Activated naive CD4-positive, alpha-beta T cell treated with anti-CD3 and anti-CD28 coated beads, Interleukin-2, amount 50 U/mL, for 72 hours (primary cell): Measurements from ENCODE around the gene NFS1. TPM values are rescaled to one million over a fixed set of nuclear protein-coding genes. Genes with fewer than 3 reads are reported as not detected.

Experiments
- ATAC-seq, 2 donors: fragments of 150-1000 bp; cut with Tn5 transposase; 2 replicates each; pipeline ENCODE4 v1.10.0; 2021; ENCODE audit warnings: mild to moderate bottlenecking in 2 of 2, moderate library complexity in 2 of 2
- DNase-seq, 2 donors: peaks; one replicate each; pipeline ENCODE4 v3.0.0; 2021 to 2022; ENCODE audit warnings: low spot score in 2 of 2
- H3K27ac Mint-ChIP-seq, 2 donors: one replicate each; pipeline ENCODE4 v1.8.0; 2022; ENCODE audit warnings: mild to moderate bottlenecking in 2 of 2, mixed read lengths in 2 of 2
- H3K36me3 Mint-ChIP-seq, 2 donors: one replicate each; pipeline ENCODE4 v1.8.0; 2022; ENCODE audit warnings: mixed read lengths in 2 of 2
- H3K9me3 Mint-ChIP-seq, 2 donors: one replicate each; pipeline ENCODE4 v1.8.0; 2022; ENCODE audit warnings: mixed read lengths in 2 of 2
- total RNA-seq, 2 donors: library from RNA; stranded (reverse); gene quantifications; one replicate each; pipeline ENCODE4 v1.2.3, GENCODE V29; 2022

Gene NFS1
- total RNA-seq, 2 donors from 2014 or later, result 48.5 to 50.1 TPM

- DNase-seq (no peak), ATAC-seq (no peak)
- Mint-ChIP-seq H3K27ac (peak overlapping the region in 1 of 2 donors; percentile 16), H3K36me3 (peaks cover 0 to 39% of the 10 kb centered on the region in 2 donors), H3K9me3 (no peaks in the 10 kb centered on the region)
Observed at GRCh38 chr20:35644806-35645205, 54.3 kb downstream of the NFS1 start.

GRCh38 chr20:35643045-35643444 lies 56.1 kb downstream of the NFS1 start:
- ATAC-seq (no peak), DNase-seq (no peak)
- H3K27ac Mint-ChIP-seq, result peak overlapping the region in 1 of 2 donors; percentile 7
- peaks cover 0 to 22% of the 10 kb centered on the region in 2 donors for H3K36me3 Mint-ChIP-seq
- no peaks in the 10 kb centered on the region for H3K9me3 Mint-ChIP-seq

- no peak for DNase-seq
- H3K36me3 Mint-ChIP-seq, result peaks cover 0 to 16% of the 10 kb centered on the region in 2 donors
- no peaks in the 10 kb centered on the region for H3K9me3 Mint-ChIP-seq
- no peak for ATAC-seq
- no peak overlapping the region for H3K27ac Mint-ChIP-seq
Observed at GRCh38 chr20:35641743-35642142, 57.4 kb downstream of the NFS1 start.

- Mint-ChIP-seq H3K9me3 (no peaks in the 10 kb centered on the region), H3K27ac (peak overlapping the region; percentile 25 to 39), H3K36me3 (peaks cover 0 to 16% of the 10 kb centered on the region in 2 donors)
- DNase-seq (no peak), ATAC-seq (no peak)
Observed at GRCh38 chr20:35640724-35641123, 58.4 kb downstream of the NFS1 start.

- H3K27ac Mint-ChIP-seq, result peak overlapping the region in 1 of 2 donors; percentile 46
- ATAC-seq, result no peak
- no peak for DNase-seq
- peaks cover 0 to 3% of the 10 kb centered on the region in 2 donors for H3K36me3 Mint-ChIP-seq
- no peaks in the 10 kb centered on the region for H3K9me3 Mint-ChIP-seq
Observed at GRCh38 chr20:35638751-35639150, 60.4 kb downstream of the NFS1 start.

GRCh38 chr20:35637276-35637675 lies 61.9 kb downstream of the NFS1 start:
- peak overlapping the region in 1 of 2 donors; percentile 73 for H3K27ac Mint-ChIP-seq
- DNase-seq (no peak), ATAC-seq (no peak)
- no peaks in the 10 kb centered on the region for H3K9me3 Mint-ChIP-seq
- no peaks in the 10 kb centered on the region for H3K36me3 Mint-ChIP-seq

GRCh38 chr20:35636095-35636494 lies 63.1 kb downstream of the NFS1 start:
- Mint-ChIP-seq H3K36me3 (no peaks in the 10 kb centered on the region), H3K27ac (peak overlapping the region; percentile 49 to 52), H3K9me3 (no peaks in the 10 kb centered on the region)
- ATAC-seq (no peak), DNase-seq (no peak)

- H3K27ac Mint-ChIP-seq, result peak overlapping the region; percentile 49 to 73
- ATAC-seq, result no peak
Observed at GRCh38 chr20:35635652-35636051, 63.5 kb downstream of the NFS1 start.

GRCh38 chr20:35632539-35633115 lies 66.5 kb downstream of the NFS1 start:
- peak overlapping the region; percentile 1 to 10 for H3K27ac Mint-ChIP-seq
- ATAC-seq (no peak), DNase-seq (no peak)
- peaks cover 1 to 5% of the 10 kb centered on the region in 2 donors for H3K36me3 Mint-ChIP-seq
- no peaks in the 10 kb centered on the region for H3K9me3 Mint-ChIP-seq

More at GRCh38 chr20:35635652-35636051, 63.5 kb downstream of the NFS1 start:
- Mint-ChIP-seq H3K36me3 (no peaks in the 10 kb centered on the region), H3K9me3 (no peaks in the 10 kb centered on the region)
- DNase-seq, result no peak

- Mint-ChIP-seq H3K36me3 (peaks cover 10 to 14% of the 10 kb centered on the region in 2 donors), H3K27ac (no peak overlapping the region)
- no peak for ATAC-seq
Observed at GRCh38 chr20:35630636-35631035, 68.5 kb downstream of the NFS1 start.

GRCh38 chr20:35629427-35630145 lies 69.6 kb downstream of the NFS1 start:
- Mint-ChIP-seq H3K36me3 (peaks cover 15 to 17% of the 10 kb centered on the region in 2 donors), H3K9me3 (no peaks in the 10 kb centered on the region), H3K27ac (peak overlapping the region in 1 of 2 donors; percentile 62)
- no peak for ATAC-seq
- DNase-seq, result no peak

More at GRCh38 chr20:35630636-35631035, 68.5 kb downstream of the NFS1 start:
- no peak for DNase-seq
- no peaks in the 10 kb centered on the region for H3K9me3 Mint-ChIP-seq

- H3K9me3 Mint-ChIP-seq, result no peaks in the 10 kb centered on the region
- no peak for ATAC-seq
- peak in 1 of 2 donors; percentile 16 for DNase-seq
- H3K36me3 Mint-ChIP-seq, result peaks cover 15 to 17% of the 10 kb centered on the region in 2 donors
- peak overlapping the region in 1 of 2 donors; percentile 63 for H3K27ac Mint-ChIP-seq
Observed at GRCh38 chr20:35627121-35627520, 72.0 kb downstream of the NFS1 start.

- peaks cover 15 to 17% of the 10 kb centered on the region in 2 donors for H3K36me3 Mint-ChIP-seq
- peak in 1 of 2 donors; percentile 26 for DNase-seq
- no peak for ATAC-seq
- H3K27ac Mint-ChIP-seq, result peak overlapping the region; percentile 39 to 63
- H3K9me3 Mint-ChIP-seq, result no peaks in the 10 kb centered on the region
Observed at GRCh38 chr20:35626386-35627001, 72.7 kb downstream of the NFS1 start.

GRCh38 chr20:35625584-35626385 lies 73.4 kb downstream of the NFS1 start:
- H3K27ac Mint-ChIP-seq, result peak overlapping the region; percentile 63 to 89
- peaks cover 15 to 17% of the 10 kb centered on the region in 2 donors for H3K36me3 Mint-ChIP-seq

GRCh38 chr20:35621560-35621946 lies 77.6 kb downstream of the NFS1 start:
- Mint-ChIP-seq H3K27ac (peak overlapping the region; percentile 14 to 56), H3K36me3 (peaks cover 7 to 9% of the 10 kb centered on the region in 2 donors), H3K9me3 (no peaks in the 10 kb centered on the region)
- DNase-seq, result no peak
- ATAC-seq, result no peak

More at GRCh38 chr20:35625584-35626385, 73.4 kb downstream of the NFS1 start:
- DNase-seq (peak in 1 of 2 donors; percentile 46), ATAC-seq (no peak)
- no peaks in the 10 kb centered on the region for H3K9me3 Mint-ChIP-seq

GRCh38 chr20:35620818-35621559 lies 78.2 kb downstream of the NFS1 start:
- peak overlapping the region; percentile 14 to 56 for H3K27ac Mint-ChIP-seq
- ATAC-seq, result no peak
- H3K9me3 Mint-ChIP-seq, result no peaks in the 10 kb centered on the region
- DNase-seq, result peak in 1 of 2 donors; percentile 14
- H3K36me3 Mint-ChIP-seq, result peaks cover 6 to 8% of the 10 kb centered on the region in 2 donors
